HG03095 (cell line): ENCODE data around the gene ZC3H4.
"Not testable (repeated sequence)": the region's sequence is repeated elsewhere in the genome, so short reads cannot be mapped to it uniquely, and the experiment has no call there.

ENCODE experiments used
- ATAC-seq: cut with Tn5 transposase; IDR thresholded peaks from one replicate; pipeline ENCODE4 v1.9.1; 2021; ENCODE audit warnings: moderate library complexity; ENCODE audit not compliant: unreplicated experiment

Gene ZC3H4

GRCh38 chr19:47056411-47056810 lies 57.2 kb downstream of the ZC3H4 start:
- ATAC-seq, result no peak

- ATAC-seq, result not testable (repeated sequence)
Measured at GRCh38 chr19:47050562-47050961, 63.0 kb downstream of the ZC3H4 start.

- no peak for ATAC-seq
Measured at GRCh38 chr19:47049307-47049700, 64.3 kb downstream of the ZC3H4 start.

- peak; percentile 35 for ATAC-seq
Measured at GRCh38 chr19:47047763-47048405, 65.7 kb downstream of the ZC3H4 start.

GRCh38 chr19:47047272-47047762 lies 66.3 kb downstream of the ZC3H4 start:
- no peak for ATAC-seq

GRCh38 chr19:47045867-47046470 lies 67.6 kb downstream of the ZC3H4 start:
- ATAC-seq, result no peak

GRCh38 chr19:47044946-47045866 lies 68.4 kb downstream of the ZC3H4 start:
- ATAC-seq, result no peak

GRCh38 chr19:47040869-47041268 lies 72.7 kb downstream of the ZC3H4 start:
- no peak for ATAC-seq

GRCh38 chr19:47039239-47039874 lies 74.2 kb downstream of the ZC3H4 start:
- ATAC-seq, result no peak

GRCh38 chr19:47037766-47038165 lies 75.8 kb downstream of the ZC3H4 start:
- no peak for ATAC-seq

DNA sequence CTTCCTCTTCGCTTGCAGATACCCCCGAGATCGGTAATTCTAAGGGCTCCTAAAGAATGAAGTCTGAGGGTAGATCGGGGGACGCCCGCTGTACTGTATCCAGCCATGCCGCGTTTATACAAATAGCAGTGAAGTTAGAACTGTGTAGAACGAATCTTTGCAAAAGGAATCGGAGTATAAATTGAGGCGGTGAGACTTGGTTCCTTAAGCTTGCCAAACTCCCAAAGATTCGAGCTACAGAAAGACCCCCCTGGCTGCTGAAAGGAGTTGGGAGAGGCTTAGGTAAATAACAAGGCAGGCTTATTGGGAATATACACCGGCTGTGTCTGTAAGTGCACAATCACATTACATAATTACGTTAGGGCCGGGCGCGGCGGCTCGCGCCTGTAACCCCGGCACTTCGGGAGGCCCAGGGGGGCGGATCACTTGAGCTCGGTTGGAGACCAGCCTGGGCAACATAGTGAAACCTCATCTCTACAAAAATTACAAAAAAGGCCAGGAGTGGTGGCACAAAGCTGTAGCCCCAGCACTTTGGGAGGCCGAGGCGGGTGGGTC lies 77.4 kb downstream of the ZC3H4 start:
- peak; percentile 26 for ATAC-seq

GRCh38 chr19:47035127-47036096 lies 78.2 kb downstream of the ZC3H4 start:
- ATAC-seq, result peak; percentile 79

DNA sequence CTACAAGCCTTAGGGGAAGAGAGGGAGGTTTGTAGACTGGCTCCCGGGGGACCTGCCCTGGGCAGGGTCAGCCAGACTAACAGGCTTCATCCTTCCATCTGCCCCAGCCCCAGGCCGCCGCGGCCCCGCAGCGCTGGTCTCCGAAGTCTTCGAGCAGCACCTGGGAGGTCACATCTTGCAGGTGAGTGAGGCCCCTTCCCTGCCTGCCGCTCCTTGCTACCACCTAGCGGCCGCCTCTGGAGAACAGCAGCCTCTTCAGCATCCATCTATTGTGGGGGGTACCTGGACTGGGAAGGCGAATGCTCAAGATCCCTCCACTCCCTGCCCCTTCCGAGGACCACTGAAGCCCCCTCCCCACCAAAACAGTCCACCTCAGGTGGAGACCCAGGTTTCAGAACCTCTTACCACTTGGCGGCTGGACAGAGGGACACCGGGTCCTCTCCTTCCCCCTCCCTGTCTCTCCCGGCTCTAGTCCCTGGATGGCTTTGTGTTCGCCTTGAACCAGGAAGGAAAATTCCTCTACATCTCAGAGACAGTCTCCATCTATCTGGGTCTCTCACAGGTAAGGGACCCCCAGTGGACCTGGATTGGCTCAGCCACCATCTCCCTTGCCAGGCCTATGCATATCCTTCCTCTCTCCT lies 81.3 kb downstream of the ZC3H4 start:
- ATAC-seq, result no peak

DNA sequence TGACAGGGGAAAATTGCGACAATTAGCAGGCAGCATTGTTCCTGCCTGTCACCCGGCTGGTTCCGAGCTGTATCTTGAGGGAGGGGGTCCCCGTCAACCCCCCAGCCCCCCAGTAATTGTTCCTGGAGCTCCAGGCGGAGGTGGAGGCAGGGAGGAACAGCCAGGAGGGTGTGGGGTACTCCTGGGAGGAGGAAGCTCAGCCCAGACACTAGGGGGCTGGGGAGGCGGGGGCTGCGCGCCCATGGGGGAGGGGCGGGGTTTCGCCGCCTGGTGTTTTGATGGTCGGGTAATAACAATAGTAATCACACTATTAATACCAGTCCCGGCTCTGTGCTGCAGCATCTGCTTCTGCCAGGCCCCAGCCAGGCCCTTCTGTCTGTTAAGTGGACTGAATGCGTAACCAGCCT lies 85.4 kb downstream of the ZC3H4 start:
- no peak for ATAC-seq

DNA sequence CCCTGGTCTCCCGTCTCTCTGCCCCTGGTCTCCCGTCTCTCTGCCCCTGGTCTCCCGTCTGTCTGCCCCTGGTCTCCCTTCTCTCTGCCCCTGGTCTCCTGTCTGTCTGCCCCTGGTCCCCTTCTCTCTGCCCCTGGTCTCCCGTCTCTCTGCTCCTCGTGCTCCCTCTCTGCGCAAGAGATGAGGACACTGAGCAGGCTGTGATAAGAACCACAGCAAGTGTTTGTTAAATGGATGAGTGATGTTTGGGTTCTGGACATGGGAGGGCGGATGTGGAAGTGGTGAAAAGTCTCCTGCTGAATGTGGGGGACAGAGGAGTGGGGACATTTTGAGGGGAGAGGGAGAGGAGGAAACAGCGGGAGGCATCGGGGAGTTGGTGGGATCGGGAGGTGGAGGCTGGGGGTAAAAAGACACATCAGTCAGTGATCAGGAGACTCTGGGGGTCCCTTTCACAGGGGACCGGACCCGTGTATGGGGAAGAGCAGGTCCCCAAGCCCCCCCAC lies 85.9 kb downstream of the ZC3H4 start:
- no peak for ATAC-seq

GRCh38 chr19:47026889-47027288 lies 86.7 kb downstream of the ZC3H4 start:
- no peak for ATAC-seq

- no peak for ATAC-seq
Measured at GRCh38 chr19:47026156-47026555, 87.4 kb downstream of the ZC3H4 start.

DNA sequence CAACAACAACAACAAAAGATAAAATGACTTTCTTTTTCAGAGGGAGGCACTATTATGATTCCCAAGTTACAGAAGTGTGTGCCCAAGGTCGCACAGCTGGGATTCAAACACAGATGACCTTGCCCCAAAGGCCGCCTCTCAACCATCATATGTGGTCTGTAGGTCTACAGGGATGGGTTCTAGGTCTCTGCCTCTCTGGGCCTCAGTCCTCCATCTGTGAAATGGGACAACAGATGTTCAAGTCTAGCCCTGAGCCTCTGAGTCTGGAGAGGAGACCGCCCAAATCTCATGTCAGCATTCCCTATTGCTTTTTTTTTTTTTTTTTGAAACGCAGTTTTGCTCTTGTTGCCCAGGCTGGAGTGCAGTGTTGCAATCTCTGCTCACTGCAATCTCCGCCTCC lies 89.1 kb downstream of the ZC3H4 start:
- no peak for ATAC-seq

GRCh38 chr19:47023448-47023794 lies 90.2 kb downstream of the ZC3H4 start:
- no peak for ATAC-seq
